GM12878 (cell line): ENCODE measurements around the gene VPS18. TPM values are rescaled to one million over a fixed set of nuclear protein-coding genes. Genes with fewer than 3 reads are reported as not detected.

Experiments used
- ATAC-seq: fragments of 200-7000 bp; cut with Tn5 transposase; 3 replicates; pipeline ENCODE4 v1.9.1; 2020; ENCODE audit warnings: mild to moderate bottlenecking, moderate library complexity
- BruUV-seq: library from RNA; stranded (reverse); fragments of 400-500 nt; replicated peaks from 2 replicates; lab custom pipeline; 2021; lab: Mats Ljungman, UMichigan
- CTCF ChIA-PET: fragments of 300-600 bp; sonication (Branson Sonifier 250); formaldehyde crosslinking; extraction: SDS; loops from one replicate; lab custom pipeline; 2021; ENCODE audit warnings: inconsistent platforms; lab: Yijun Ruan, JAX
- POLR2A ChIA-PET: fragments of 350-600 bp; formaldehyde crosslinking; extraction: SDS; loops from one replicate; lab custom pipeline; 2021; ENCODE audit warnings: inconsistent platforms; lab: Charles Lee
- RAD21 ChIA-PET: fragments of 300-600 bp; sonication (Branson Sonifier 250); formaldehyde crosslinking; loops from one replicate; lab custom pipeline; 2023; ENCODE audit warnings: antibody characterized with exemption; ENCODE audit not compliant: unreplicated experiment; lab: Charles Lee
- SMC1A ChIA-PET: fragments of 300-600 bp; sonication (Branson Sonifier 250); formaldehyde crosslinking; loops from one replicate; lab custom pipeline; 2023; ENCODE audit not compliant: unreplicated experiment, uncharacterized antibody; lab: Charles Lee
- DNase-seq: peaks from one replicate; pipeline ENCODE4 v3.0.0-alpha.2; 2011; ENCODE audit warnings: low read depth, low spot score
- FAIRE-seq: peaks from 3 replicates; lab custom pipeline; 2011; peaks lifted over from hg19 to GRCh38; lab: Jason Lieb, UNC
- H2AFZ ChIP-seq: 2 replicates; pipeline ENCODE4 v1.6.0; 2011; ENCODE audit warnings: low read depth, low read length, control low read depth; ENCODE audit not compliant: control insufficient read depth
- H3K27ac ChIP-seq: 2 replicates; pipeline ENCODE4 v1.5.1; 2011; ENCODE audit warnings: control low read depth; ENCODE audit not compliant: control insufficient read depth, insufficient read depth
- H3K27me3 ChIP-seq, 2 experiments: replicated peaks in 1 of 2; 2 replicates each; pipeline versions ENCODE4 v1.6.0 to v1.6.1; 2011; ENCODE audit warnings: low read length in 1 of 2; ENCODE audit not compliant: control insufficient read depth in 2 of 2, insufficient read depth in 2 of 2
- H3K36me3 ChIP-seq, 2 experiments: 2 replicates each; pipeline ENCODE4 v1.5.1; 2011; ENCODE audit warnings: low read length in 1 of 2; ENCODE audit not compliant: control insufficient read depth in 2 of 2, insufficient read depth in 2 of 2
- H3K4me1 ChIP-seq: 2 replicates; pipeline ENCODE4 v1.6.1; 2011; ENCODE audit warnings: mild to moderate bottlenecking, low read length, moderate library complexity, mixed read lengths; ENCODE audit not compliant: control insufficient read depth, insufficient read depth
- H3K4me2 ChIP-seq: 2 replicates; pipeline ENCODE4 v1.6.0; 2011; ENCODE audit warnings: control low read depth; ENCODE audit not compliant: control insufficient read depth, insufficient read depth
- H3K4me3 ChIP-seq: fragments of 200-600 bp; sonication (generic); 2 replicates; pipeline ENCODE4 v1.5.1; 2016
- H3K79me2 ChIP-seq: 2 replicates; pipeline ENCODE4 v1.6.0; 2011; ENCODE audit warnings: low read length; ENCODE audit not compliant: control insufficient read depth, insufficient read depth
- H3K9ac ChIP-seq: 2 replicates; pipeline ENCODE4 v1.8.0; 2011; ENCODE audit warnings: low read length, control low read depth, mixed read lengths; ENCODE audit not compliant: control insufficient read depth, insufficient read depth
- H3K9me3 ChIP-seq: replicated peaks from 3 replicates; pipeline ENCODE4 v1.5.1; 2011; ENCODE audit warnings: mild to moderate bottlenecking, low read length; ENCODE audit not compliant: control insufficient read depth, insufficient read depth
- H4K20me1 ChIP-seq: 2 replicates; pipeline ENCODE4 v1.6.0; 2011; ENCODE audit not compliant: control insufficient read depth, insufficient read depth
- E4F1 ChIP-seq: fragments of 450-650 bp; IDR thresholded peaks from 2 replicates; pipeline ENCODE4 v1.6.1; 2018; ENCODE audit warnings: borderline replicate concordance, mild to moderate bottlenecking; ENCODE audit not compliant: partially characterized antibody
- ESRRA ChIP-seq: IDR thresholded peaks from 2 replicates; pipeline ENCODE4 v1.6.1; 2012; ENCODE audit warnings: mild to moderate bottlenecking, low read length, improper control_type of control experiment
- GATAD2B ChIP-seq: fragments of 450-650 bp; conservative IDR thresholded peaks from 2 replicates; pipeline ENCODE4 v1.6.1; 2017; ENCODE audit warnings: low read depth, mild to moderate bottlenecking, moderate library complexity
- MTA3 ChIP-seq: IDR thresholded peaks from 2 replicates; pipeline ENCODE4 v1.6.1; 2012; ENCODE audit warnings: low read length, inconsistent platforms, borderline replicate concordance
- NFIC ChIP-seq: IDR thresholded peaks from 2 replicates; pipeline ENCODE4 v1.6.1; 2012; ENCODE audit warnings: low read depth, mild to moderate bottlenecking, inconsistent platforms, low read length, moderate library complexity
- NFXL1 ChIP-seq: fragments of 450-650 bp; IDR thresholded peaks from 2 replicates; pipeline ENCODE4 v1.6.1; 2017; ENCODE audit warnings: antibody characterized with exemption, mild to moderate bottlenecking, borderline replicate concordance
- PML ChIP-seq: IDR thresholded peaks from 2 replicates; pipeline ENCODE4 v1.6.1; 2012; ENCODE audit warnings: low read length, inconsistent platforms
- RFX5 ChIP-seq: IDR thresholded peaks from 2 replicates; pipeline ENCODE4 v1.6.1; 2011; ENCODE audit warnings: low read depth, low read length, improper control_type of control experiment
- SP1 ChIP-seq: IDR thresholded peaks from one replicate; pipeline ENCODE4 v1.6.1; 2011; ENCODE audit warnings: low read depth, low read length
- SUZ12 ChIP-seq: fragments of 200-600 bp; sonication (generic); IDR thresholded peaks from one replicate; pipeline ENCODE4 v1.6.1; 2018; ENCODE audit warnings: antibody characterized with exemption, mild to moderate bottlenecking; ENCODE audit not compliant: unreplicated experiment
- WRNIP1 ChIP-seq: IDR thresholded peaks from 2 replicates; pipeline ENCODE4 v1.6.1; 2011; ENCODE audit warnings: low read depth, low read length, improper control_type of control experiment, borderline replicate concordance
- ZSCAN29 ChIP-seq: fragments of 450-650 bp; IDR thresholded peaks from 2 replicates; pipeline ENCODE4 v1.6.1; 2017; ENCODE audit warnings: mild to moderate bottlenecking, moderate library complexity
- WGBS: methylation state at CpG from one replicate; pipeline ENCODE4 v1.1.6; 2016; ENCODE audit warnings: low lambda C conversion rate; ENCODE audit not compliant: insufficient replicate concordance, insufficient coverage; ENCODE audit errors: missing lambda C conversion rate; 5-methylcytosine and 5-hydroxymethylcytosine counted together
- in situ Hi-C: fragments of 300-500 bp; cut with MboI; formaldehyde crosslinking; loops from 9 replicates; pipeline ENCODE4 v1.14.3; 2018; ENCODE audit warnings: mixed read lengths
- intact Hi-C: fragments of 100-400 bp; cut with micrococcal nuclease; formaldehyde crosslinking; loops from one replicate; pipeline ENCODE4 v1.14.2; 2022; ENCODE audit not compliant: unreplicated experiment
- polyA plus RNA-seq, 11 experiments: library from polyadenylated mRNA; depleted of rRNA in 4 of 11; unstranded in 6 of 11; stranded (reverse) in 5 of 11; fragments of >200 nt; fragmentation: Nextera tagmentation in 4 of 11; fragmentation: Illumina TruSeq in 1 of 11; extraction: Ambion mirVana in 4 of 11; extraction: Trizol in 1 of 11; gene quantifications; 1 replicate in 1 of 11; 2 replicates in 10 of 11; pipeline versions ENCODE4 v1.2.1 to v1.2.3, GENCODE V29; 2011 to 2016; ENCODE audit warnings: inconsistent platforms in 2 of 11, missing spikeins in 2 of 11, low read depth in 1 of 11
- total RNA-seq, 4 experiments: library from RNA; depleted of rRNA in 3 of 4; stranded (reverse); fragments of >200 nt in 3 of 4; fragmentation: Illumina TruSeq in 1 of 4; extraction: Trizol in 1 of 4; gene quantifications; 2 replicates each; pipeline versions ENCODE4 v1.2.1 to v1.2.3, GENCODE V29; 2013 to 2021
- TF ChIP-seq, protein P1 (sequence below): IDR thresholded peaks from 2 replicates; pipeline ENCODE4 v1.6.1; 2012; ENCODE audit warnings: improper control_type of control experiment, low read depth, low read length; ENCODE audit not compliant: insufficient replicate concordance
- TF ChIP-seq, protein P2 (sequence below): fragments of 150-350 bp; IDR thresholded peaks from 2 replicates; pipeline ENCODE4 v1.6.1; 2014; ENCODE audit warnings: mild to moderate bottlenecking, low read depth, low read length

VPS18 gene
- total and polyA plus RNA-seq, 10 of the 15 experiments (the other 5 are each of a cell fraction or from before 2014, with no cell fraction given): 0.71 to 20.4 (median 10.6) TPM

GRCh38 chr15:40911141-40911540 is 16.9 kb downstream of the VPS18 start:
- POLR2A ChIA-PET: interaction anchor here (1.2 kb wide), 1 partner anchor 37 kb away, joined by 3 read pairs; no protein-coding TSS in a partner anchor
- TF ChIP-seq GATAD2B (no peak), MTA3 (no peak), WRNIP1 (no peak), NFXL1 (no peak), E4F1 (no peak), ZSCAN29 (no peak), NFIC (no peak), RFX5 (no peak), PML (no peak), SP1 (no peak), SUZ12 (no peak), ESRRA (no peak)
- TF ChIP-seq, protein P1, sequence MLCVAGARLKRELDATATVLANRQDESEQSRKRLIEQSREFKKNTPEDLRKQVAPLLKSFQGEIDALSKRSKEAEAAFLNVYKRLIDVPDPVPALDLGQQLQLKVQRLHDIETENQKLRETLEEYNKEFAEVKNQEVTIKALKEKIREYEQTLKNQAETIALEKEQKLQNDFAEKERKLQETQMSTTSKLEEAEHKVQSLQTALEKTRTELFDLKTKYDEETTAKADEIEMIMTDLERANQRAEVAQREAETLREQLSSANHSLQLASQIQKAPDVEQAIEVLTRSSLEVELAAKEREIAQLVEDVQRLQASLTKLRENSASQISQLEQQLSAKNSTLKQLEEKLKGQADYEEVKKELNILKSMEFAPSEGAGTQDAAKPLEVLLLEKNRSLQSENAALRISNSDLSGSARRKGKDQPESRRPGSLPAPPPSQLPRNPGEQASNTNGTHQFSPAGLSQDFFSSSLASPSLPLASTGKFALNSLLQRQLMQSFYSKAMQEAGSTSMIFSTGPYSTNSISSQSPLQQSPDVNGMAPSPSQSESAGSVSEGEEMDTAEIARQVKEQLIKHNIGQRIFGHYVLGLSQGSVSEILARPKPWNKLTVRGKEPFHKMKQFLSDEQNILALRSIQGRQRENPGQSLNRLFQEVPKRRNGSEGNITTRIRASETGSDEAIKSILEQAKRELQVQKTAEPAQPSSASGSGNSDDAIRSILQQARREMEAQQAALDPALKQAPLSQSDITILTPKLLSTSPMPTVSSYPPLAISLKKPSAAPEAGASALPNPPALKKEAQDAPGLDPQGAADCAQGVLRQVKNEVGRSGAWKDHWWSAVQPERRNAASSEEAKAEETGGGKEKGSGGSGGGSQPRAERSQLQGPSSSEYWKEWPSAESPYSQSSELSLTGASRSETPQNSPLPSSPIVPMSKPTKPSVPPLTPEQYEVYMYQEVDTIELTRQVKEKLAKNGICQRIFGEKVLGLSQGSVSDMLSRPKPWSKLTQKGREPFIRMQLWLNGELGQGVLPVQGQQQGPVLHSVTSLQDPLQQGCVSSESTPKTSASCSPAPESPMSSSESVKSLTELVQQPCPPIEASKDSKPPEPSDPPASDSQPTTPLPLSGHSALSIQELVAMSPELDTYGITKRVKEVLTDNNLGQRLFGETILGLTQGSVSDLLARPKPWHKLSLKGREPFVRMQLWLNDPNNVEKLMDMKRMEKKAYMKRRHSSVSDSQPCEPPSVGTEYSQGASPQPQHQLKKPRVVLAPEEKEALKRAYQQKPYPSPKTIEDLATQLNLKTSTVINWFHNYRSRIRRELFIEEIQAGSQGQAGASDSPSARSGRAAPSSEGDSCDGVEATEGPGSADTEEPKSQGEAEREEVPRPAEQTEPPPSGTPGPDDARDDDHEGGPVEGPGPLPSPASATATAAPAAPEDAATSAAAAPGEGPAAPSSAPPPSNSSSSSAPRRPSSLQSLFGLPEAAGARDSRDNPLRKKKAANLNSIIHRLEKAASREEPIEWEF: no peak
- TF ChIP-seq, protein P2, sequence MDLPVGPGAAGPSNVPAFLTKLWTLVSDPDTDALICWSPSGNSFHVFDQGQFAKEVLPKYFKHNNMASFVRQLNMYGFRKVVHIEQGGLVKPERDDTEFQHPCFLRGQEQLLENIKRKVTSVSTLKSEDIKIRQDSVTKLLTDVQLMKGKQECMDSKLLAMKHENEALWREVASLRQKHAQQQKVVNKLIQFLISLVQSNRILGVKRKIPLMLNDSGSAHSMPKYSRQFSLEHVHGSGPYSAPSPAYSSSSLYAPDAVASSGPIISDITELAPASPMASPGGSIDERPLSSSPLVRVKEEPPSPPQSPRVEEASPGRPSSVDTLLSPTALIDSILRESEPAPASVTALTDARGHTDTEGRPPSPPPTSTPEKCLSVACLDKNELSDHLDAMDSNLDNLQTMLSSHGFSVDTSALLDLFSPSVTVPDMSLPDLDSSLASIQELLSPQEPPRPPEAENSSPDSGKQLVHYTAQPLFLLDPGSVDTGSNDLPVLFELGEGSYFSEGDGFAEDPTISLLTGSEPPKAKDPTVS: no peak

More at GRCh38 chr15:40911141-40911540, 16.9 kb downstream of the VPS18 start:
- WGBS: 33% methylated on average over 7 of the region's 7 CpGs
- in situ Hi-C loops: no loop called here
- Histone ChIP-seq H3K9ac (no peak overlapping the region), H3K4me2 (no peak overlapping the region), H3K4me1 (peaks cover 25% of the 10 kb centered on the region), H3K4me3 (no peak overlapping the region), H2AFZ (no peak overlapping the region), H3K79me2 (no peaks in the 10 kb centered on the region), H3K36me3 (no peaks in the 10 kb centered on the region), H3K27ac (no peak overlapping the region), H3K27me3 (no peaks in the 10 kb centered on the region), H4K20me1 (no peaks in the 10 kb centered on the region), H3K9me3 (no peaks in the 10 kb centered on the region)
- ATAC-seq: no peak
- intact Hi-C loops: no loop called here
- DNase-seq: no peak
- no peak for FAIRE-seq
- BruUV-seq: no TSS peak
- ChIA-PET SMC1A (interaction anchor here (1.0 to 1.2 kb wide), 2 partner anchors 10 to 30 kb away, joined by 3 to 4 read pairs; no protein-coding TSS in a partner anchor), RAD21 (interaction anchor here (0.5 to 1.1 kb wide), 3 partner anchors 19 to 114 kb away, joined by 3 to 4 read pairs (median 3); no protein-coding TSS in a partner anchor), CTCF (interaction anchor here (0.9 to 11.9 kb wide), 10 partner anchors 8 to 273 kb away, joined by 3 to 157 read pairs (median 4); partner anchors contain the start of gene VPS18)
